Measurements from ENCODE around the gene PRXL2B.
"Not testable (repeated sequence)": the region's sequence is repeated elsewhere in the genome, so short reads cannot be mapped to it uniquely, and the experiment has no call there.

PRXL2B gene

DNA sequence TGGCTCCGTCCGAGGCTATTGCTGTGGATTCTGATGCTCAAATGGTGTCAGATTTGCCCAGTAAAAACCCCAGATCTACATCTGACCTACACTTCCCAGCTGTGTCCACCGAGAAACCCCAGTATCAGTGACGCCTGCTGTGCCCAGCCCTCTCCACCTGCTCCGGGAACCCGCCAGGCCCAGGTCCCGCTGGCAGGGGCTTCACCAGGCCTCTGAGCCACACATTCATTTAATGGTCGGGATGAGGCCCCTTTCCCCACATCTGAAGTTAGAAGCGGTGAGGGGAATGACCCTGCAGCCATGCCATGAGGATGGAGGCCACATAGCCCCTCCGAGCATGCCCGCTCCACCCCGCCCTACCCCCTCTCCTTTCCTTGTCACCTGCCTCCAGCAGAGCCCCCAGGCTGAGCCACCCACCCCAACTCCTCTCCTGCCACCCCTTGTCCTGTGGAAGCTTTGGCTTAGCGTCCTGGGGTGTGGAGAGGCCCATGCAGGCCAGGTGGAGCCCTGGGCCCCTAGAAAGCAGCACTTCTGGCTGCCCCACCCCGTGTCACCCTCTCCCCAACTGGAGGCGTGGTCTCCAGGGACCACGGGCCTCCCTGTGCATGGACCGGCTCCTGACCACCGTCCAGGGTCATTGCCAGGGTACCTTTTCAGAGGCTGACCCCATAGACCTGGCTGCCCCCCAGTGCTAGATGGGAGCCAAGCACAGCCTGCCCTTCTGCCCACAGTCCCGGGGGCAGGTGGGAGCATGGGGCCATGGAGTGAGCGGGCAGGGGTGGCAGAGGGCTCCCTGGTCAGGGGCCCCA is 22.4 kb upstream of the PRXL2B start:
- TF ChIP-seq, protein P1, sequence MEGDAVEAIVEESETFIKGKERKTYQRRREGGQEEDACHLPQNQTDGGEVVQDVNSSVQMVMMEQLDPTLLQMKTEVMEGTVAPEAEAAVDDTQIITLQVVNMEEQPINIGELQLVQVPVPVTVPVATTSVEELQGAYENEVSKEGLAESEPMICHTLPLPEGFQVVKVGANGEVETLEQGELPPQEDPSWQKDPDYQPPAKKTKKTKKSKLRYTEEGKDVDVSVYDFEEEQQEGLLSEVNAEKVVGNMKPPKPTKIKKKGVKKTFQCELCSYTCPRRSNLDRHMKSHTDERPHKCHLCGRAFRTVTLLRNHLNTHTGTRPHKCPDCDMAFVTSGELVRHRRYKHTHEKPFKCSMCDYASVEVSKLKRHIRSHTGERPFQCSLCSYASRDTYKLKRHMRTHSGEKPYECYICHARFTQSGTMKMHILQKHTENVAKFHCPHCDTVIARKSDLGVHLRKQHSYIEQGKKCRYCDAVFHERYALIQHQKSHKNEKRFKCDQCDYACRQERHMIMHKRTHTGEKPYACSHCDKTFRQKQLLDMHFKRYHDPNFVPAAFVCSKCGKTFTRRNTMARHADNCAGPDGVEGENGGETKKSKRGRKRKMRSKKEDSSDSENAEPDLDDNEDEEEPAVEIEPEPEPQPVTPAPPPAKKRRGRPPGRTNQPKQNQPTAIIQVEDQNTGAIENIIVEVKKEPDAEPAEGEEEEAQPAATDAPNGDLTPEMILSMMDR (IDR thresholded peaks at IDR 0.05) = no peak
- Mint-ChIP-seq H3K27me3 (ENCODE audit: low read depth, poor library complexity) (peaks cover 7% of the 10 kb centered on the region), H3K4me1 (peaks cover 39% of the 10 kb centered on the region), H3K36me3 (ENCODE audit: low read depth) (no peaks in the 10 kb centered on the region), H3K9me3 (no peaks in the 10 kb centered on the region), H3K4me3 (no peak overlapping the region), H3K27ac (no peak overlapping the region)
- no peak for DNase-seq

DNA sequence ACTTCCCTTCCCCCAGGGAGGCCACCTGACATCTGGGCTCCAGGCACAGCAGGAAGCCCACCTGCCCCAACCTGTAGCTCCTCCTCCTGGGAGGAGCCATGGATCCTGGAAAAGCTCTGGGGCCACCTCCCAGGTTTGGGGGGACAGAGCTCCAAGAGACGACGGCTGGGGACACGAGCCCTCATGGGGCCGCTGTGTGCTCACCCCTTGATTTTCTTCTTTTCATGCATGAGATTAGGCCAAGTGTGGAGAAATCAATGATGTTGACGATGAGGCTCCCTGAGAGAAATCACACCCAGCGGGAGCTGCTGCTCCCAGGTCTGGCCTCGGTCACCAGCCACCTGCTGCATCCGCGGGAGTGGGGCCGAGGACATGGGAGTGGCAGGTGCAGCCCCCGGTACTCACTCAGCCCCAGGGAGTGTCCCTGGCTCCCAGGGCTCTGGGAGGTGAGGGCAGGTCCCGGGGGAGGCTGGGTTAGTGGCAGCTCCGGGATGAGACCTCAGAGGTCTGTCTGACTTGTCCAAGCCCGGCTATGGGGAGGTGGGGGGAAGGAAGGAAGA is 21.7 kb upstream of the PRXL2B start:
- Mint-ChIP-seq H3K9me3 (no peaks in the 10 kb centered on the region), H3K4me1 (peaks cover 40% of the 10 kb centered on the region), H3K4me3 (peak overlapping the region; percentile 30), H3K27me3 (ENCODE audit: low read depth, poor library complexity) (peaks cover 7% of the 10 kb centered on the region), H3K36me3 (ENCODE audit: low read depth) (no peaks in the 10 kb centered on the region), H3K27ac (no peak overlapping the region)
- DNase-seq = no peak
- TF ChIP-seq, protein P1 (IDR thresholded peaks at IDR 0.05) = no peak

DNA sequence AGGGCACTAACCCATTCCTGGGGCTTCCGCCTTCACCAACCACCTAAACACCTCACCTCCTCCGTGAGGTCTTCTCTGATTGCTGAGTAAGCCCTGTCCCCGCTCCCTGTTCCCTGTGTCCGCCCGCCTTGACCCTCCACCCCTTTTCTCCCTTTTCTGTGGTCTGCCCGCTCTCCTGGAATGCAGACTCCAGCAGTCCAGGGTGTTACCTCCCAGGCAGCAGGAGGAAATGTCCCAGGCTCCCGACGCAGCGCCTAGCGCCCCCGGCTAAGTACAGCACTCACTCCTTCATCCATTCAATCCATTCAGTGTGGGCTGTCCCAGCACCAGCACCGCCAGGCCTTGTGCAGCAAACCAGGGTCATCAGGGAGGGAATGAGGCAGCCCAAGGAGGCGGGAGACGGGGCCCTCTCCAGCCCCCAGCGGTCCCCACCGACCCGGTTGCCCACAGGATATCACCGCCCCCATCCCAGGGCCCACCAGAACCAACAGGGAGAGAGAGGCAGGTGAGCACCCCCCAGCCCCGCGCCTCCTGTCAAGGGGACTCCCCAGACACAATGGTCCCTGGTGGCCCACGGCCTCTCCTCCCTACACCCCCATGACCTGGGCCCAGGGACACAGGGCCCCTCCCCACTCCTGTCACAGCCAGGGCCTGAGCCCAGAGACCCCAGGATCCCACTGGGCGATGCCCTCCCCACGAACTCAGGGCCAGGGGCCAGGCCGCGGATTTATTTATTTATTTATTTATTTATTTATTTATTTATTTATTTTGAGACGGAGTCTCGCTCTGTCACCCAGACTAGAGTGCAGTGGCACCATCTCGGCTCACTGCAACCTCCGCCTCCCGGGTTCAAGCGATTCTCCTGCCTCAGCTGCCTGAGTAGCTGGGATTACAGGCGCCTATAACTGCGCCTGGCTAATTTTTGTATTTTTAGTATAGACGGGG is 20.2 kb upstream of the PRXL2B start:
- H3K27ac Mint-ChIP-seq = no peak overlapping the region
- H3K4me1 Mint-ChIP-seq = peaks cover 52% of the 10 kb centered on the region
- TF ChIP-seq, protein P1 (IDR thresholded peaks at IDR 0.05) = no peak
- H3K4me3 Mint-ChIP-seq = no peak overlapping the region
- H3K27me3 Mint-ChIP-seq (ENCODE audit: low read depth, poor library complexity) = peaks cover 6% of the 10 kb centered on the region
- DNase-seq = no peak
- H3K9me3 Mint-ChIP-seq = no peaks in the 10 kb centered on the region
- H3K36me3 Mint-ChIP-seq (ENCODE audit: low read depth) = no peaks in the 10 kb centered on the region

DNA sequence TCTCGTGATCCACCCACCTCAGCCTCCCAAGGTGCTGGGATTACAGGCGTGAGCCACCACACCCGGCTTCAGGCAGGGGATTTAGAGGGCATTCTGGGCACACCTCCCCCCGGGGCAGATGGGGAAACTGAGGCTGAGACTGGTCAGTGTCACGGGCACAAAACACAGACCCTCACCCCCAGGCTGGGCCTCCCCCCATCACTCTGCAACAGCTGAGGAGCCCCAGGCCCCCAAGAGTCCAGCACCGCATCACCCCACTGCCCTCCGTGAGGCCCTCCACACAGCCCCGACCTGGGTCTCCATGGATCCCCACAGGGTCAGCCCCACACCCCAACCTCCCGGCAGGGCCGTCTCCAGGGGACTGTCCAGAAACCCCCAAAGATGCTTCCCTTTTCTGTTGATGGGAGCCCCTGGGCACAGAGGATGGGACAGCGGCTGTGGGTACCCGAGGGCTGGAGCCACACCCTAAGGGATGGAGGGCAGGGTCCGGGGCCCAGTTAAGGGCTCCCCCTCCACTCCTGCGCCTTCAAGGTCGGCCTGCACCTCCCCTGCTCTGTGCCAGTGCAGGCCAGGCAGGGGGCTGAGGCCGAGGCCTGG is 19.4 kb upstream of the PRXL2B start:
- H3K9me3 Mint-ChIP-seq = no peaks in the 10 kb centered on the region
- no peaks in the 10 kb centered on the region for H3K36me3 Mint-ChIP-seq (ENCODE audit: low read depth)
- no peak overlapping the region for H3K27ac Mint-ChIP-seq
- no peak overlapping the region for H3K4me3 Mint-ChIP-seq
- peaks cover 3% of the 10 kb centered on the region for H3K27me3 Mint-ChIP-seq (ENCODE audit: low read depth, poor library complexity)
- TF ChIP-seq, protein P1 (IDR thresholded peaks at IDR 0.05) = no peak
- peaks cover 52% of the 10 kb centered on the region for H3K4me1 Mint-ChIP-seq
- no peak for DNase-seq

DNA sequence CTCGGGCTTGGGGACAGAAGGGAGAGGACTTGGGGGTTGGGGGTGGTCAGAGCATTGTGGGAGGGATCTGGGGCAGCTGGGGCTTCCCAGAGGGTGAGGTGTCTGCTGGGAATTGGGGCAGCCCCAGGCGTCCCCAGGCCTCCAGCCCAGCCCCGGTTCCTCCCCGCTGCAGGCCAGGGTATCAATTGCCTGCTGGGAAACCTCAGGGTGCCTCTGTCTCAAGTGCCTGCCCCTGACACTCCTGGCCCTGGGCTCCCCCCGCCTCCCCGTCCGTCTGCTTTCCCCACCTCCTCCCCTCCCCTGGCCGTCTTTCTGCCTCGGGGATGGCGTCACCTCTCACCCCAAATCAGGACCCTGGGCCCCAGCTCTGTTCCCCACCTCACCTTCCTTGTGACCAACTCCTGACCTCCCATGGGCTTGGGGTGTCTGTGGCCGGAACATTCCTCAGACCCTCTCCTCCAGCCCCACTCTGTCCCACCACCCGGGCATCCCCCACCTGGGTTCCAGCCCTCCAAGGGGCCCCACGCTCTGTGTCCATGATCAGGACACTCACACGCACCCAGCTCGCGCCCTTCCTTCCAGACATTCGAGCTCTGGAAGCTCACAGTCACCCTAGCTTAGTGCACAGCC is 18.3 kb upstream of the PRXL2B start:
- DNase-seq; H3K27me3 Mint-ChIP-seq (ENCODE audit: low read depth, poor library complexity); H3K4me3 Mint-ChIP-seq; H3K9me3 Mint-ChIP-seq; H3K27ac Mint-ChIP-seq; H3K36me3 Mint-ChIP-seq (ENCODE audit: low read depth): not testable (repeated sequence)
- peaks cover 47% of the 10 kb centered on the region for H3K4me1 Mint-ChIP-seq
